Inflammatory macrophage treated with lipopolysaccharide for 4 hours (primary cell): ENCODE results near the gene CDK19.

Experiments
- DNase-seq: peaks from one replicate; pipeline ENCODE4 v3.0.0-alpha.2; 2020

The CDK19 gene

GRCh38 chr6:110567957-110568696 lies 247.1 kb downstream of the CDK19 start:
- no peak for DNase-seq

- DNase-seq: no peak
Observed at GRCh38 chr6:110566346-110567125, 248.7 kb downstream of the CDK19 start.

- DNase-seq: no peak
Observed at GRCh38 chr6:110564703-110565421, 250.4 kb downstream of the CDK19 start.

- no peak for DNase-seq
Observed at GRCh38 chr6:110563711-110564110, 251.6 kb downstream of the CDK19 start.

DNA sequence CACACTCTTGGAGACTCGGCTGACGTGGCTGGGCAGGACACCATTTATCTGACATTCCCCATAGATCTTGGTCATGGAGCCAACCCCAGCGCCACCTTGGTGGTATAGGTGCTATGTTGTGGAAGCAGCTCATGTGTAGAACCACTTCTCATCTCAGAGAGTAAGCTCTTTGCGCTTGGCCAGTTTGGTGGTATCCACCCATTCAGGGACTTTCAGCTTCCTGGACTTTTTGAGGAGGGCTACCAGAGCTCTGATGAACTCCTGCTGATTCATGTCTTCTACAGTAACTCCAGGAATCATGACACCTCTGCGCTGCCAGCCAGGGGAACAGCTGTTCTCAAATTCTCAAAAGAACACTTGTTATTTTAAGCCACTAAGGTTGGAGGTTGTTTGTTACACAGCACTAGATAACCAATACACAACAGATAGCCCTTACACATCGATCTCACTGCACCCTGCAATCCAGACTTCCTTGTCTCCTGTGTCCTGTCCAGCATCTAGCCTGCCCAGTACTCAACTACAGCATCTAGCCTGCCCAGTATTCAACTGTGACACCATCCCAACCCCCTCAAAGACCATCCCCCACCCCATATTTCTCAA lies 252.9 kb downstream of the CDK19 start:
- no peak for DNase-seq

DNA sequence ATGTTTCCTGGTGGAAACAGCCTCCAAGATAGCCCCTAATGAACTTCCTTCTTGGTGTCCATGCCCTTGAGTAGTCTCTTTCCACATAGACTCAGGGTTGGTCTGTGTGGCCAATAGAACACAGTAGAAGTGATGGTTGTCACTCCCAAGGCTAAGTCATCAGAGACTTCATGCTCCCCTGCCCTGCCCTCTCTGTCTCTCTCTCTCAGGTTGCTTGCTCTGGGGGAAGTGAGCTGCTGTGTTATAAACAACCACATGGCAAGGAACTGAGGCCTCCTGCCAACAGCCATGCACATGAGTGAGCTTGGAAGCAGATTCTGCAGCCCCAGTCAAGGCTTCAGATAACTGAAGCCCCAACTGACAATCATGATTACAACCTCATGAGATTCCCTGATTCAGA lies 253.6 kb downstream of the CDK19 start:
- DNase-seq: no peak

DNA sequence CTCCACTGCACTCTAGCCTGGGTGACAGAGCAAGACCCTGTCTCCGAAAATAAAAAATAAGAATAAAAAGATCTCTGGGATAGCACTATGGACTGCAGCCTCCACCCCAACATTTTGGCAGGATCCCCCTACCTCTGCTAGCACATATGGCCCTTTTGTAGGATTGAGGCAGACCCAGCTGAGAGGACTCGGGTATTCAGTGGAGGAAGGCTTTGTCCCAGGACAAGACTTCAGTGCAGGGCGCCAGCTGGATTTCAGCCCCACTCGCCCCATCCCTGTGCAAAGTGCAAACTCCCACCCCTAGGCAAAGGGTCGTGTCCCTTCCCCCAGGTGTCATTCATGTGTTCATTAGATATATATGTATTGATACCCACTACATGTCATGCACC lies 254.3 kb downstream of the CDK19 start:
- DNase-seq: no peak

DNA sequence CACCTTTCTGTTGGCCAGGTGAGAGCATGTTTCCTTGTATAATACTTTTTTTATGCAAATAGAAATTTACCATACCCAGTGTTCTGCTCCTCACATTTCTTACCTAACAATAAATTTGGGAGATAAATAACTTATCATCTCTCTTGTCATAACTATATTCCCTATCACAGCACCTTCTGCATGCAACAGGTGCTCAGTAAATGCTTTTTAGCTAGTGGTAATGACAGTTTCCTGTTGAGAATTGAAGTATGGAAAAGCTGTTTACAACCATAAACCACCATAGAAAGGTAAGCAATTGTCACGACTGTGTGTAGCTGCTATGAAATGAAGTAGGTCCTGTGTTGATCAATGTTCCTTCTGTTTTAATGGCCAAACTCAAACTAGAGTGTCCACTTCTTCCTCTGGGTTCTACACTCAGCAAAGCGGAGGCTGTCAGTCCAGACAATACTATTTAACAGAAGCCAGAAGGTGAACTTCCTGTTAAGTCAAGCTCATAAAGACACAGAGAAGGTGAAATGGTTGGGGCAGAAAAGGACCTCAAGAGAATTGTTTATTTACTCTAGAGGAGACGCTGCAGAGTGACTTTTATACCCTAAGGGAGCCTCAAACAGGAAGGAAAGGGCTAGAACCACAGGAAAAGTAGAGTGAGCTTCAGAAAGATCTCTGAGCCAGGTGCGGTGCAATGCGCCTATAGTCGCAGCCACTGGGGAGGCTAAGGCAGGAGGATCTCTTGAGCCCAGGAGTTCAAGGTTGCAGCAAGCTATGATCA lies 254.8 kb downstream of the CDK19 start:
- DNase-seq: no peak
